ENCODE measurements around the gene AKT2. TPM values are rescaled to one million over a fixed set of nuclear protein-coding genes. Genes with fewer than 3 reads are reported as not detected.

AKT2 gene
- total RNA-seq, 2 experiments from 2014 or later, result 139 to 141 TPM

DNA sequence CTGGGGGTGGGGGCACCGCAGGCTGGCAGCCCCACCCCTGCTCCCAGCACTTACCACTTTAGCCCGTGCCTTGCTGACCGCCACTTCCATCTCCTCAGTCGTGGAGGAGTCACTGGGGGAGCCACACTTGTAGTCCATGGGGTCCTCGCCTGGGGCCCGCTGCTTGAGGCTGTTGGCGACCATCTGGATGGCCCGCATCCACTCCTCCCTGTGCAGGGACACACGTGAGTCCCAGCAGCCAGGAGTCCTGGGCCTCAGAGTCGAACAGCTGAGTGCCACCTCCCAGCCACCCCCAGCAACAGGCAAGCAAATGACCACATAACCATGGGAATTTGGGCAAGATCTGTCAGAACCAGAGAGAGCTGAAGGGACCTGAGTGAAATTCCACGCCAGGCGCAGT, 42.7 kb downstream of the AKT2 start:
- Mint-ChIP-seq H3K27me3 (no peaks in the 10 kb centered on the region), H3K4me1 (peaks cover 3% of the 10 kb centered on the region), H3K4me3 (no peak overlapping the region), H3K36me3 (peaks cover 3% of the 10 kb centered on the region), H3K9me3 (no peaks in the 10 kb centered on the region), H3K27ac (no peak overlapping the region)
- no peak for DNase-seq

DNA sequence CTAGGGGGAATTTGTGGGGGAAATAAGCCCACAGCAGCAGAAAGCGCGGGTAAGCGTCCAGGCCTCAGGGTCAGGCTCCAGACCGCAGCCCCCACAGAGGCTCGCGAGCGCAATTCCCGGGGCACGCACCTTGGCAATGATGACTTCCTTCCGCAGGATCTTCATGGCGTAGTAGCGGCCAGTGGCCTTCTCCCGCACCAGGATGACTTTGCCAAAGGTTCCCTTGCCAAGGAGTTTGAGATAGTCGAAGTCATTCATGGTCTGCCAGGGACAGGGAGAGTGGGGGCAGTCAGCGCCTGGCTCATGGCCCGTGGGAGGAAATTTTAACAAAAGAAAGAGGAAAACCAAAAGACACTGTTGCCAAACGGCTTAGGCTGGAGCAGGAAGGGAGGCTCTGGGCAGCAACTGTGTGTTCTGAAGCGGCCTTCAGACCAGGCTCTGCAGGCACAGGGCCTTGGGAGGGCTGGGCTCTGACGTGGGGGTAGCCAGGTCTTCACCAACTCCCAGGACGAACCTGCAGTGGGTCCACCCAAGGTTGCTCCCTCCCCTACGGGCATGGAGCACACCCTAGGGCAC, 43.2 kb downstream of the AKT2 start:
- Mint-ChIP-seq H3K4me3 (no peak overlapping the region), H3K27ac (no peak overlapping the region), H3K9me3 (no peaks in the 10 kb centered on the region), H3K4me1 (peaks cover 3% of the 10 kb centered on the region), H3K27me3 (no peaks in the 10 kb centered on the region), H3K36me3 (peaks cover 3% of the 10 kb centered on the region)
- no peak for DNase-seq

DNA sequence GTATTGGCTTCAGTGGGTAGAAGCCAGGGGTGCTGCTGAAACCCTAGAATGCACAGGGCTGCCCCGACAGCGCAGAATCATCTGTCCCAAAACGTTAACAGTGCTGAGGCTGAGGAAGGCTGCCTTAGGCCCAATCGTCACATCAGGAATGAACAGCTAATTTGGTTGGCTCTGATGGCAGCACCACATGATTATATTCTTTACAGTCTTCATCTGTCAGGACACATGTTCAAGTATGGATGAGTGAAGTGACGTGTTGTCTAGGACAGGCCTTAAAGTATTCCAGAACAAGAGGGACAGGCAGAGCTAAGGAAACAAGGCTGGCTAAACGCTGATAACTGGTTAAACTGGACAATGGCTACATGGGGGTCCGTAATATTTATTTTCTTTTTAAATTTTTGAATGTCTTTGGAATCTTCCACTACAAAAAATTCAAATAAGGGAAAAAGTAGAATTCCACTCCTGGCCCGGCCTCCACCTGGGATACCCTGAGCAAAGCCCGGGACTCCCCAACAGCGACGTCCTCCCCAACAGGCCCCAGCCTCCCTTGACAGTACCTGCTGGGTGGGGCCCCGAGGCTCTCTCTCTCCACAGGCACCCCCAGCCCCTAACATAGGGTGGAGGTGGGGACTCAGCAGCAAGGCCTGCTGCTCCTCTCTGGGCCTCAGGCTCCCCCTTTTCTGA, 43.9 kb downstream of the AKT2 start:
- H3K4me1 Mint-ChIP-seq, result peaks cover under 1% of the 10 kb centered on the region
- H3K9me3 Mint-ChIP-seq, result no peaks in the 10 kb centered on the region
- H3K27ac Mint-ChIP-seq, result no peak overlapping the region
- no peaks in the 10 kb centered on the region for H3K27me3 Mint-ChIP-seq
- DNase-seq, result no peak
- peaks cover 3% of the 10 kb centered on the region for H3K36me3 Mint-ChIP-seq
- H3K4me3 Mint-ChIP-seq, result no peak overlapping the region

DNA sequence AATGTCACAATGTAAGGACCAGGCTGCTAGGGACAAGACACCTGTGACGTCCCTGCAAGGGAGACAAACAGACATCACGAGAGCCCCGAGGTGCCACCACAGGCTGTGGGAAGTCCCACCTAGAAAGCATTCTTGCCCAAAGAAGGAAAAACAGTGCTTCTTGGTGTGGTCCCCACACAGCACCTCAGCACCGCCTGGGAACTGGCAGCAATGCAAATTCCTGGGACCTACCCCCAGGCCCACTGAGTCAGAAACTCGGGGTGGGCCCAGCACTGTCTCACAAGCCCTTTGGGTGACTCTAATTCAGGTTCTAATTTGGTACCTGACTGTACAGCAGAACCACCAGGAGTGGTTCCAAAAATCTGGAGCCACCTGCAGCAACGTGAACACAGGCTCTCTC, 44.8 kb downstream of the AKT2 start:
- peaks cover 3% of the 10 kb centered on the region for H3K36me3 Mint-ChIP-seq
- no peak for DNase-seq
- H3K27me3 Mint-ChIP-seq, result no peaks in the 10 kb centered on the region
- no peak overlapping the region for H3K27ac Mint-ChIP-seq
- no peaks in the 10 kb centered on the region for H3K9me3 Mint-ChIP-seq
- no peak overlapping the region for H3K4me3 Mint-ChIP-seq
- H3K4me1 Mint-ChIP-seq, result no peaks in the 10 kb centered on the region

DNA sequence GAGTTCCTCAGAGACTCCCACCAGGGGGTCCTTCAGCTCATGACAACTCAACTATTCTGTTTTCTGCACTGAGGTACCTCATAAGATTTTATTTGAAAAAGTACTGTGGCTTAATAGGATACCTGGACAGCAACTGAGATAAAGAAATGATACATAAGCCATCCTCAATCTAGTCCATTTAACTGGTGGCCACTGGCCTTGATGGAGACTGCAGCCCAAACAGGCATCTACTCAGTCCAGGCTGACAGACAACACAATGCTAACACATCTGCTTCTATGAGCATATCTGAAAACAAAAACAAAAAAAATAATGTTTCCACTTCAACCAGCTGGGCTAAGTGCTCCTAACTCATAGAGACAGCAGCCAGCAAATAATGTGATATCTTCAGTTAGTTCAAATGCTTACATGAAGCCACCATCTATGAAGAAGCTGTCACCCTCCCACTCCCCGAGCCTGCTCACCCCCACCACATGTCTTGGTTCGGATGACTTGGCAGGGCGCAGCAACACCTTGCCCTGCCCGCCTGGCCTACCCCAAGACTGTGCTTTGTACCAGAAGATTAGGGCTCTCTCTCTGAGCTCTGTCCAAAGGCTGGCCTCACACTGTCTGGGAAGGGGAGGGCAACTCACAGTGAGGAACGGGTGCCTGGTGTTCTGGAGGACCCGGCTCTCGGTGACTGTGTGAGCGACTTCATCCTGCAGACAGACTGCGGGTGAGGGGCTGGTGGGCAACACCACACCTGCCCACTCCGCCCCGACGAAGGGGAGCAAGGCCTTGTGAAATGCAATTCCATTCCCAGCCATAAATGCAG, 45.5 kb downstream of the AKT2 start:
- H3K9me3 Mint-ChIP-seq, result no peaks in the 10 kb centered on the region
- H3K4me3 Mint-ChIP-seq, result no peak overlapping the region
- no peaks in the 10 kb centered on the region for H3K27me3 Mint-ChIP-seq
- no peaks in the 10 kb centered on the region for H3K4me1 Mint-ChIP-seq
- H3K36me3 Mint-ChIP-seq, result peaks cover 3% of the 10 kb centered on the region
- DNase-seq, result no peak
- peak overlapping the region; percentile 63 for H3K27ac Mint-ChIP-seq

DNA sequence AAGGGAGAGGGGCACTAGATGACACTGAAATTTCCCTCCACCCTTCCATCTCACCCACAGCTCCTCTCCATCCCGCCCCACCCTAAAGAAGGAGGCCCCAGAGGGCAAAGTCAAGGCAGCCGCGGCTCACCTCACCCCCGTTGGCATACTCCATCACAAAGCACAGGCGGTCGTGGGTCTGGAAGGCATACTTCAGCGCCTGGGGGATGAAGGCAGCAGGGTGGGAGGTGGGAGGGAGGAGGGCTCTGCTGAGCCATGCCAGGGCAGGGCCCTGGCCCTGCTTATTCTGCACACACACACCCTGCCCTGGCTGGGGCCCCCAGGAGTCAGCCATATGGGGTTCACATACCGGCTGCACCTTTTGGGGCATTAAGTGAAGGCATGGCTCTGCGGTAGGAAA, 46.4 kb downstream of the AKT2 start:
- Mint-ChIP-seq H3K36me3 (peaks cover 3% of the 10 kb centered on the region), H3K9me3 (no peaks in the 10 kb centered on the region), H3K4me1 (no peaks in the 10 kb centered on the region), H3K27ac (no peak overlapping the region), H3K27me3 (no peaks in the 10 kb centered on the region), H3K4me3 (no peak overlapping the region)
- DNase-seq, result no peak

DNA sequence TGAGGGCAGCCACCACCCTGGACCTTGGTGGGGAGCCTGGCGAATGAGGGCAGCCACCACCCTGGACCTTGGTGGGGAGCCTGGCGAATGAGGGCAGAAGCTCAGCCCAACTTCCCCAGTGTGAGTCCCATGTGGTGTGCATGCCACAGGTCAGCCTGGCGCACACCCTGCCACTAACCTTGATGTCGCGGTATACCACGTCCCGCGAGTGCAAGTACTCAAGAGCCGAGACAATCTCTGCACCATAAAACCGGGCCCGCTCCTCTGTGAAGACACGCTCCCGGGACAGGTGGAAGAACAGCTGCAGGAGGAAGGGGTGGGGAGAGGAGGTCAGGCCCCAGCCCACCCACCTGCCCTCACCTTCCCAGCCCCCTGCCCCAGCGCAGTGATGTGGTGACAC, 47.4 kb downstream of the AKT2 start:
- Mint-ChIP-seq H3K36me3 (peaks cover 3% of the 10 kb centered on the region), H3K27ac (no peak overlapping the region), H3K27me3 (no peaks in the 10 kb centered on the region), H3K9me3 (no peaks in the 10 kb centered on the region), H3K4me1 (no peaks in the 10 kb centered on the region), H3K4me3 (no peak overlapping the region)
- no peak for DNase-seq

DNA sequence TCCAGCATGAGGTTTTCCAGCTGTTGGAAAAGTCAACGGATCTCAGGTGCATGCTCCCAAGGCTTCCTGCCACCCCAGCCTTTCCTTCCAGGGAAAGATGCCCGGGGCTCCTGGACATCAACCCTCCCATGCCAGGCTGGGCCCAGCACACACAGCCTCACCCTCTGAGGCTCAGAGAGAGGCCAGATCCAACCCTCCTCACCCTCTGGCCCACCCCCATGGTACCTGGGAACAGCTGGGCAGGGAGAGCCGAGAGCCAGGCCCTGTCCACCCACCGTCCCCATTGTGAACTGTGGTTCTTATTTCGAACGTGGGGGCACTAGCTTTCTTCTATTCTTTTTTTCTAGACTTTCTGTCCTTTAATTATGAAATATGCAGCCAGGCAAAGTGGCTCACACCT, 48.8 kb downstream of the AKT2 start:
- H3K27ac Mint-ChIP-seq, result no peak overlapping the region
- H3K4me3 Mint-ChIP-seq, result no peak overlapping the region
- H3K36me3 Mint-ChIP-seq, result peaks cover 3% of the 10 kb centered on the region
- H3K4me1 Mint-ChIP-seq, result no peaks in the 10 kb centered on the region
- no peaks in the 10 kb centered on the region for H3K27me3 Mint-ChIP-seq
- DNase-seq, result no peak
- no peaks in the 10 kb centered on the region for H3K9me3 Mint-ChIP-seq

DNA sequence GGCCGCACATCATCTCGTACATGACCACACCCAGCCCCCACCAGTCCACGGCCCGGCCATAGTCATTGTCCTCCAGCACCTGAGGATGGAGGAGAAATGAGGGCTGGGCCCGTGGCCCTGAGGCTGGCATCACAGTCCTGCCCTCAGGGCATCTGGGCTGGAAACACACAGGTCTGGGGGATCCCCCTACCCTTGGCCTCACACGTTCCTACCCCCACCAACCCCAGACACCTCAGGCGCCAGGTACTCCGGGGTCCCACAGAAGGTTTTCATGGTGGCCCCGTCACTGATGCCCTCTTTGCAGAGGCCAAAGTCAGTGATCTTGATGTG, 49.2 kb downstream of the AKT2 start:
- Mint-ChIP-seq H3K27ac (no peak overlapping the region), H3K36me3 (peaks cover 3% of the 10 kb centered on the region), H3K4me1 (no peaks in the 10 kb centered on the region), H3K27me3 (no peaks in the 10 kb centered on the region), H3K4me3 (no peak overlapping the region), H3K9me3 (no peaks in the 10 kb centered on the region)
- DNase-seq, result no peak

DNA sequence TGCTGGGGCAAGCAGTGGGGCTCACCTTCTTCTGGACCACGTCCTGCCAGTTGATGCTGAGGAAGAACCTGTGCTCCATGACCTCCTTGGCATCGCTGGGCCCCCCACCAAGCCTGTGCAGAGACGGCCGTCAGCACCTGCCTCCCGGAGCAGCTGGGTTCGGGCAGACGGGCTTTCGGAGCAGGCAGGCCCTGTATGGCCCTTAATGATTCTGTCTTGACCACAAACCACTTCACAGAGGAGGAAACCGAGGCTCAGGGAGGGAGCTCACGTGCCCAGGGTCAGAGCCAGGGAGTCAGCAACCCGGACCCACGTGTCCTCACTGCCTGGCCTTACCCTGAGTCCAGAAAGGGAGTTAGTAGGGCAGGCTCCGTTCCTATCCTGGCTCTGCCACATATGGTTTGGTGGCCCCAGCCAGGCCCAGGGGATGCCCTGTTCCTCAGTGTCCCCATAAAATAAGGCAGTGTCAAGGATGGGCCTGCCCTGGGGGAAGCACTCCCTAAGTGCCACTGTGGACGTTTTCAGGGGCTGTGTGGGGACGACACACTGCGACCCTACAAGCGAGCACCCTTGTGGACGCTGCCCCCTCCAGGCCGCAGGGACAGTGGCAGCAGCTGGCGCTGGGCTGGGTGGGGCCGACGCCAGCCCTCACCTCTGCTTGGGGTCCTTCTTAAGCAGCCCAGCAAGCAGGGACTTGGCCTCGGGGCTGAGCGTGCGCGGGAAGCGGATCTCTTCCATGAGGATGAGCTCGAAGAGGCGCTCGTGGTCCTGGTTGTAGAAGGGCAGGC, 49.7 kb downstream of the AKT2 start:
- no peak overlapping the region for H3K27ac Mint-ChIP-seq
- no peak for DNase-seq
- no peaks in the 10 kb centered on the region for H3K9me3 Mint-ChIP-seq
- no peak overlapping the region for H3K4me3 Mint-ChIP-seq
- H3K4me1 Mint-ChIP-seq, result no peaks in the 10 kb centered on the region
- H3K27me3 Mint-ChIP-seq, result no peaks in the 10 kb centered on the region
- H3K36me3 Mint-ChIP-seq, result peaks cover 3% of the 10 kb centered on the region

DNA sequence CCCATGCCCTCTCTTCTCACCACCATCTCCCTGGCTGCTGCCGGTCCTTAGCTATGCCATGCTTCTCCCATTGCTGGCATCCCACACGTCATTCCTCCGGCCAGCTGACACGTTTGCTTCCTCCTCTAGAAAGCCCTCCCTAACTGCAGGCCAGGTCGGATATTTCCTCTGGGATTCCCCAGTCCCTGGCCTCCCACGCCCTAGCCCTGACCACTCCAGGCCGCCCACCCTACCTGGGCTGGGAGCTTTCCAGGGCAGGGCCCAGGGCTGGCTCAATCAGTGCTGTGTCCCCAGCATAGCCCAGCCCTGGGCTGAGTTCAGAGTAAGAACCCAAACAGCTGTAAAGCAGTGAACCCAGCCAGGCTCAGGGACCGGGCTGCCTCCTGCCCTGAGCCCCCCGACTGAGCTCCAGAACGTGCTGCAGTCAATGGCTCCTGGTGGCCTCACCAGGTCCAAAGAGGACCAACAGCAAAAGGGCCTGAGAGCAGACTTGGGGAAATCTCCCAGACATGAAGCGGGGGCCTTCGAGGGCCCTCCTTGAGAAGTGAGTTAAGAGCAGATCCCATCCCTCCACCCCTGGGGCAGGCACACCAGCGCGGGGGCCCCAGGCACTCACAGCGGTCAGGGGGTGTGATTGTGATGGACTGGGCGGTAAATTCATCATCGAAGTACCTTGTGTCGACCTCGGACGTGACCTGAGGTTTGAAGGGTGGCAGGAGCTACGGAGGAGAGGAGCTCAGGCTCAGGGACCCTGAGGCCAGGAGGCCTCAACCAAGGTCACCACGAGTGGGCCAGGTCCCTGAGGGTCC, 50.5 kb downstream of the AKT2 start:
- no peak for DNase-seq
- Mint-ChIP-seq H3K27me3 (no peaks in the 10 kb centered on the region), H3K4me3 (no peak overlapping the region), H3K9me3 (no peaks in the 10 kb centered on the region), H3K4me1 (peaks cover 7% of the 10 kb centered on the region), H3K27ac (no peak overlapping the region), H3K36me3 (peaks cover 3% of the 10 kb centered on the region)

DNA sequence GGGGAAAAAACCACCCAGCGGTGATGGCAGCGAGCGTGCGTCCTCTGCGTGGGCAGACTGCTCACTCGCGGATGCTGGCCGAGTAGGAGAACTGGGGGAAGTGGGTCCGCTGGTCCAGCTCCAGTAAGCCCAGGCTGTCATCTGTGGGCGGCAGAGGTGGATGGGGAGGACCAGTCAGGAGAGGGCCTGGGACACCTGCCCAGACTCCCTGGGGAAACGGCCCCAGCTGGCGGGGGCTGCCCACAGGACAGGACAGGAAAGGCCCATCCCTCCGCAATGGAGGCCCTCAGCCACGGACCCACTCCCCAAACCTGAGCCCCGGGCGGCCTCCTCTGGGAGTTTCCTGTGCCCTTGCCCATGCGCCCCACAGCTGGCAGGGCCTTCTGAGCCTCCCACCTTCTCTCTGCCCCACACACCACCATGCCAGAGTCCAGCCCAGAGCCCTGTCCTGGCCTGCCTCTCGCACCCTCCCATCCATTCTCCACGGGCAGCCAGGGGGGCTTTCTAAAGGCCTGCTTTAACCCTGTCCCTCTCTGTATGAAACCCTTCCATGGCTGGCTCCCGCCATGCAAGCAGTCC, 51.2 kb downstream of the AKT2 start:
- H3K36me3 Mint-ChIP-seq, result peaks cover 3% of the 10 kb centered on the region
- no peaks in the 10 kb centered on the region for H3K9me3 Mint-ChIP-seq
- H3K4me1 Mint-ChIP-seq, result peaks cover 14% of the 10 kb centered on the region
- no peak overlapping the region for H3K4me3 Mint-ChIP-seq
- no peak for DNase-seq
- H3K27me3 Mint-ChIP-seq, result no peaks in the 10 kb centered on the region
- no peak overlapping the region for H3K27ac Mint-ChIP-seq

DNA sequence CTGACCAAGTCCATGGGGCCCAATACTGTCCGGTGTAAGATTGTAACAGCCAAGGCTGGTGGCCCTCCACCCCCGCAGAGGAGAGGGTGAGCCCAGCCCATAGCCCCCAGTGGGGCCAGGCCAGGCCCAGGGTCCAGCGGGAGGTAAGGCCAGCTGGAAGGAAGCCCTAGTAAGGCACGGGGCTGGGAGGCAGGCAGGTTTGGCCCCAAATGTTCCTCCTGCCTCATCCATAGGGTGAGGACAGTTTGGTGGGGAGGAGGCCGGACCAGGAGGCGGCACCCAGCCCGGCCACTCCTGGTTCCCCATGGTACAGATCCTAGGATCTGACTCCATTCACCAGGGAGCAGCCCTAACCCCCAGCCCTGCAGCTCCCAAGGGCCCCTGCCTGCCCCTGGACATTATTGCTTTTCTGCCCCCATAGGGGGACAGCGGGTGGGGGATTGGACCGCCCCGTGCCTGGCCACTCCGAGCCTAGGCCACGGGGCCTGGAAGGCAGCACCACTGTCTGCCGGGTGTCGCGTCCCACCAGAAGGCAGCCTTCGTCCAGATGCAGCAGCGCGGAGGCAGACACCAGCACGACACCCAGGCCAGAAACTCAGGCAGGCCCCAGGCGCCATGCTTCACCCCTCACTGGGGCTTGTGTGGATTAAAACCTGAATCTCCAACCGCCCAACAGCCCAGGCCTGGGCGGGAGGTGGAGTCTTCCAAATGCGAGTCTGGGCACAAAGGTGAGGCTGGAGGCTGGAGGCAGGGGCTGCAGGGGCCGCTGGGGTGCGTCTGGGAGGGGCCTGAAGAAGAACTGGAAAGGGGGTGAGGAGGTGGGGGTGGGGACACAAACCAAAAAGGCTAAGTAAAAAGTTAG, 52.0 kb downstream of the AKT2 start:
- Mint-ChIP-seq H3K36me3 (peaks cover 3% of the 10 kb centered on the region), H3K9me3 (no peaks in the 10 kb centered on the region), H3K4me1 (peaks cover 17% of the 10 kb centered on the region), H3K4me3 (no peak overlapping the region), H3K27me3 (no peaks in the 10 kb centered on the region), H3K27ac (no peak overlapping the region)
- DNase-seq, result no peak

DNA sequence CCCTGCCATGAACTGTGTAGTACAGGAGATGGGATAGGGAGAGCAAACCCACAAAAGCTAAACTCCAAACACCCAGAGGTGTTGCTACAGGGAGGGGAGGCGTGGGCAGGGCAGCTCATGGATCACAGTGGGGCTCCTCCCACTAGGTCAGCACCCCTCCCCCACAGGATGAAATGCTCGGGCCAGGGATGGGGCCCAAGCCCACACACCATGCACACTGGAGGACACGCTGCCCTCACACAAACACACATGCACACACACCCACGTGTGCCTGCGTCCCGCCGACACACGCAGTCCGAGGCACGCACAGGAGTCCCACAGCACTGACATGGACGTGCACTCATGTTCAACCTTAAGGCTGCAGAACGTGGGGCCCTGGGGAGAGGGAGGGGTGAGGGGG, 52.7 kb downstream of the AKT2 start:
- Mint-ChIP-seq H3K27ac (no peak overlapping the region), H3K9me3 (no peaks in the 10 kb centered on the region), H3K4me1 (peaks cover 20% of the 10 kb centered on the region), H3K4me3 (no peak overlapping the region), H3K27me3 (peaks cover 5% of the 10 kb centered on the region), H3K36me3 (no peaks in the 10 kb centered on the region)
- no peak for DNase-seq
